C1 segment of cervical spinal cord (tissue), 14 donors: Measurements from ENCODE around the gene MOV10L1.

Experiments used
- DNase-seq, 14 donors: peaks; one replicate each; lab custom pipeline; 2025; lab: John Stamatoyannopoulos, UW

The MOV10L1 gene

DNA sequence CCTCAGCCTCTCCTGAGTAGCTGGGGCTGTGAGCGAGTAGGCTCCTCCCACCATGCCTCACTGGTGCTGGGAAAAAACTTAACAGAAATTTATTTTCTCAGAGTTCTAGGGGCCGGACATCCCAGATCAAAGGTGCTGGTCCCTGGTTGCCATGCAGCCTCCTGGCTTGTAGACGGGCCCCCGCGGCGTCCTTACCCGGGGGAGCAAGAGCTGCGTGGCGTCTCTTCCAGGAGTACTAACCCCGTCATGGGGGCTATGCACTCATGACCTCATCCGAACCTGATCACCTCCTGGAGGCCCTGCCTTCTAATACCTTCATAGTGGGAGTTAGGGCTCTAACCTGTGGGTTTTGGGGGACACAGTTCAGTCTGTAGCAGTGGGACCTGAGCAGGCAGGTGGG, 98.5 kb downstream of the MOV10L1 start:
- no peak for DNase-seq

DNA sequence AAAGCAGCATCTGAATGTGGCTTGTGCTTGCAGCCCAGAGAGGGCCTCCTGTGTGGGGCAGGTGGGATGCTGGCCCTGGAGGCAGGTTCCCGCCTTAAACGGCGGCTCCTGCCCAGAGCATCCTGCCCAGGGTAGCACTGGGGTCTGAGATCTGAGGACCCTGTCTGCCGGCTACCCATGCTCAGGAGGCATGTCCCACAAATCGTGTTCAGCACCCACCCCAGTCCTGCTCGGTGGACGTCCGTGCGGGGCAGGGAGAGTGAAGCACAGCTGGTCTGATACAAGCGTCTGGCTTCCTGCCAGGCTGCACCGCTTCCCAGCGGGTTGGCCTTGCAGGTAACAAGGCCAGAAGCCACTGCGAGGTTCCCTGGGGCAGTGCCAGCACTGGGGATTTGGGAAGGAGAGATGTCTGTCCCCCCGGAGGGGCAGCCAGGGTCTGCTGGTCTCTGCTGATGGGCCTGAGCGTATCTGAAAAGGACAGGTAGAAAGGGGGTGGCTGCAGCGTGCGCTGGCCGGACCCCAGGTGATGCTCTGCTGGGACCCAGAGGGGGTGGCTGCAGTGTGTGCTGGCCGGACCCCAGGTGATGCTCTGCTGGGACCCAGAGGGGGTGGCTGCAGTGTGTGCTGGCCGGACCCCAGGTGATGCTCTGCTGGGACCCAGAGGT, 99.5 kb downstream of the MOV10L1 start:
- DNase-seq, result no peak

DNA sequence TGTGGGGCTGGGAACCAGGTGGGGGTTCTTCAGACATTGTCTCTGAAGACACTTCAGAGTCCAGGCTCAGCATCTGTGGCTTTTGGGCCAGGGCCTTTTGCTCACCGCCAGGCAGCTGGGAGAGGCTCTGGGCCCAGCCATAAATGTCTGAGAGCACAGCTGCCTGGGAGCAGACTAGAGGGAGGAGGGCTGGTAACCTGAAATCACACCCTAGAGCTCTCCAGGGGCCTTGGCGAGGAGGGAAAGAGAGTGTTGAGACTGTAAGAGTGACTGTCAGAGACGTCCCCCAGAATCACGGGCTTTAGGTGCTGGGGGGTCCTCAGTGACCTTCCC, 100.0 kb downstream of the MOV10L1 start:
- no peak for DNase-seq

DNA sequence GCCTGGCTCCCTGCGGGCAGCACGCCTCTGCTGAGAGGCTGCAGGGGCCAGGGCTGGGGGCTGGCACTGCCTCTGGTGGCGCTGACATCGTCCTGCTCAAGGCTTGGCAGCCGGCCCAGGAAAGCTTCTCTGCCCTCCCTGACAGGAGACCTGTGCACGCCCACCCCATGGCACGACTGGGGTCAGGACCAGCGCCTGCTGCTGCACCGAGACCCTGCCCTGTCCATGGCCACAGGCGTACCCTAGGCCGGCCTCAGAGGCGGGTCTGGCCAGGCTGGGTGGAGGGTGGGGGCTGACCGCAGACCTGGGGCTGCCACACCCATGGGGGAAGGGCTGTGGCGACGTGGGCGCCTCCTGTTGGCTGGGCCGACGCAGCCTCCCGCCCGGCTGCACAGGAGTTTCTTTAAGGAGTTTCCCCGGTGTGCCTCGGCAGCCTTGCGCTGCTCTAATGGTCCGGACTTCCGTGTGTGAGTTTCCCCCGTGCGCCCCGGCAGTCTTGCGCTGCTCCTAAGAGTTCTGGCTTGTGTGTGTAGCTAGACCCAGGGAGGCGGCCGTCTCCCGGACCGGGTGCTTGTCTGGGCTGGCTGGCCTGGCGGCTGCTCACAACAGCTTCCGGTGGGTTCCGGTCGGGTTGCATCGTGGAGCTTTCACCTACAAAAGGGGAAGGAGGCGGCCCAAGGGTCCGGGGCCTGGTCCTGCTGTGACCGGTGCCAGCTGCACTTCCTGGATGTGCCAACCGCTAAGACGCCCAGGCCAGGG, 100.6 kb downstream of the MOV10L1 start:
- peak in 7 of 14 donors; percentile 28 to 68 (median 52) for DNase-seq

DNA sequence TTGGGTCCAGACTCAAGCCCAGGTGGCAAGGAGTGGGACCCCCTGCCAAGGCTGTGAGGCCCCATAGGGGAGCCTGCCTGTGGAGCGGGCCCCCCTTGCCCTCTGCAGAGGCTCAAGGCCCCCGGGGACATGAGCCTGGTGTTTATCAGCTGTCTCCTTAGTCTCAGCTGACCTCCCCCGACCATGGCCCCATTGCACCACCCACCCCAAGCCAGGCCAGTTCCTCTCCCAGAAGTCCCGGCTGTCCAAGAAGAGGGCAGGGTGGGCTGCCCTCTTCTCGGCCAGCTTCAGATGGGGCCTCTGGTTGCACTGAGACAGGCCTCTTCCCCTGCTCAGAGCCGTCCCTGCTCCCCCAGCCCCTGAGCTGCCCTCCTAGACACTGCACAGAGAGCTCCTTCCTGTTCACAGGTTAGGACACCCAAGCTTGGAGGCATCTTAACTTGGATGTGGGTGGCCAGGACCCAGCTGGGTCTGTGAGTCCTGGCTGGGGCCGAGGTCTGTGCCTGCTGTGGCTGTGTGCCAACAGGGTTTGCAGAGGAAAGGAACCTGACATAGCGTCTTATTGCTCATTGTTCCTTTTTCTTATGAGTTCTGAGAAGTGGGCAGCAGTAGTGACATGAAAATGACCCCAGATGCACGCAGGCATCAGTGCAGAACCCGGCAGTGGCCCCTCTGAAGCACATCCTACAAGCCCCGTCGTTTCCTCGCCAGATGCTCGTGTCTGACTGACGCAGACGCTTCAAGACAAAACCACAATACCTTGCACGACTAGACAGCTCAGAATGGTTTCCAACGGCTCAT, 101.3 kb downstream of the MOV10L1 start:
- DNase-seq, result peak in 3 of 14 donors; percentile 16 to 38 (median 31)

DNA sequence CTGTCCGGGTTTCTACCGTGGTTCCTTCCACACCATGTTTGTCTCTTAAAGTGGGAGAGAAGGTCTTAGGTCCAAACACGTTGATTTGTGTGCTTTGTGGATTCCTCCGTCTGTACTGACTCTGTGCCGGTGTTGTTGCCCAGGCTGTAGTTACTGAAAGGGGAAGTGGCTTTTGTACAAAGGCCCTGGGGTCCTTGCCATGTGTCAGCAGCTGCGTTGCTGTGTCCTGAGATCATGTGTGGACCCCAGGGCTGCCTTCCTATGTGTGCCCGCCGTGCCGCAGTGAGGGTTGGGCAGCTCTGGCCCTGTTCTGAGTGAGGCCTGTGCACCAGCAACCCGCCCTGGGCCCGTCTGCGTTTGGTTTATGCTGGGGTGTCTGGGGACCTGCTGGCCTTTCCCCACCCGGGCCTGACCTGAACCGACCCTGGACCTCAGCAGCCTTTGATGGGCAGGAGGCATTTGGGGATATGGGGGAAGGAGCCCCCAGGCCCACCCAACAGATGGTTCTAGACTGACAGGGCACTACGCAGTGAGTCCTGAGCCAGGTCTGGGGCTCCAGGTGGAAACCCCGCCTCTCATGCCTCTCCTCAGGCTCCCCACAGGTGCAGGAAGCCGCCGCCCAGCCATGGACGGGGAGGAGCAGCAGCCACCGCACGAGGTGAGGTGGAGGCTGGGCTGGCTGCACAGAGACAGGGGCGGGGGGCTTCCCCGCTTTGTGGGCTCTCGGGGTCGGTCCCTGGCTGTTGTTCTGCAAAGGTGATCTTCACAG, 102.8 kb downstream of the MOV10L1 start:
- no peak for DNase-seq

DNA sequence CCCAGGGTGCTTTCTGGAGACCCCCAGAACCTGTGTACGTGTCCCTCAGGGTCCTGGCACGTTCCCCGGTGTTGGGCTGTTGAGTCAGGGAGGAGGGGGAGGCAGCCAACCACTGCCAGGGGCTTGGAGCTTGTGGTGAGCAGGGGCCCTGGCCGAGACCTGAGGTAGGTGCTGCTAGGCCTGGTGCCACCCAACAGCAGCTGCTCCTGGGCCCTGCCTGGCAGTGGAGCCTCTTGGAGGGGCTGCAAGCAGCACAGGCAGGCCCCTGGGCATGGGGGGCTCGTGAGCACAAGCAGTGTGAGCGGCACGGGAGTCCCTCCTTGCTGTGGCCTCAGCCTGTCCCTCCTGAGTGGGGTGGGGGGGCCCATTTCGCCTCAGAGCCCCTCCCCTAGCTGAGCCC, 103.8 kb downstream of the MOV10L1 start:
- DNase-seq, result no peak

DNA sequence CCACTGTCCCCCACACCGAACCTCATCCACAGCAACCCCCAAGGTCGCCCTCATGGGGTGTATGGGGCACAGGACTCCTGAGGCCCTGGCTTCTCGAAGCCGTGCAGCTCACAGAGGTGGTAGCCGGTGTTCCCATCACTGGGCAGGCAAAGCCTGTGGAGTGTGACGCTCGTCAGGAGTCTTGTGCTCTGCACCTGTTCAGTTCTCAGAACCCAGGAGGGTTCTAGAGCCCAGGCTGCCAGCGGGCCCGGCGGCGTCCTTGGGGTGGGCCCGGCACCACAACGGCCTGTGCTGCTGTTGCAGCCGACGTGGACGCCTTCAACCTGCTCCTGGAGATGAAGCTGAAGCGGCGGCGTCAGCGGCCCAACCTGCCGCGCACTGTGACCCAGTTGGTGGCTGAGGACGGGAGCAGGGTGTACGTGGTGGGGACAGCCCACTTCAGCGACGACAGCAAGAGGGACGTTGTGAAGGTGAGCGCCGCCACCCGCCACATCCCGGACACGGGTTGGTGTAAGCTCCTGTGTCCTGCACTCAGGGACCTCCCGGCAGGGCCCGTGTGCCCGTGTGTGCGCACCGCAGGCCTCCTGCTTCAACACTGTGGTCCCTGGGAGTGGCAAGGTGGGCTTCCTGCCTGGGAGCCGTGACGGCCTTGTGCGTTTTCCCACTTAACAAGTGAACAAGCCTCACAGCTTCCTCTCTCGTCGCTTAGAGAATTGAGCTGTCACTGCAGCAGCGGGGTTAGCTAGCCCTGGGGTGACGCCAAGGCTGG, 104.4 kb downstream of the MOV10L1 start:
- no peak for DNase-seq

DNA sequence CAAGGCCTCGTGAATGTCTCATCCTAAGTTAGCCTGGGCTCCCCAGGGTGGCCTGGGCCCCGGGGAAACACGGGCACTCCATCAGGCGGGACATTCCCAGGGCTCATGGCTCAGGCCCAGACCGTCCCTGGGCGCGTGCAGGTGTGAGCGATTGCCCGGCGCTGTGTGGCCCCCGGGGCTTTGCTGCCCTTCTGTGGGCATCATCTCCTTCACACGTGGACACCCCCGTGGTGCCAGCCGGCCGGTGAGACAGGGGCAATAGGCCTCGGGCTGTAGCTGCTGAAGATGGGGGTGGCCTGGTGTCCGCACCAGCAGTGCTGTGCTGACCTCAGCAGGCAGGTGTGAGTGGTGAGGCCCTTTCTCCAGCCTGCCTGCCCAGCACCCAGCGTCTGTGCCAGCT, 106.5 kb downstream of the MOV10L1 start:
- no peak for DNase-seq

DNA sequence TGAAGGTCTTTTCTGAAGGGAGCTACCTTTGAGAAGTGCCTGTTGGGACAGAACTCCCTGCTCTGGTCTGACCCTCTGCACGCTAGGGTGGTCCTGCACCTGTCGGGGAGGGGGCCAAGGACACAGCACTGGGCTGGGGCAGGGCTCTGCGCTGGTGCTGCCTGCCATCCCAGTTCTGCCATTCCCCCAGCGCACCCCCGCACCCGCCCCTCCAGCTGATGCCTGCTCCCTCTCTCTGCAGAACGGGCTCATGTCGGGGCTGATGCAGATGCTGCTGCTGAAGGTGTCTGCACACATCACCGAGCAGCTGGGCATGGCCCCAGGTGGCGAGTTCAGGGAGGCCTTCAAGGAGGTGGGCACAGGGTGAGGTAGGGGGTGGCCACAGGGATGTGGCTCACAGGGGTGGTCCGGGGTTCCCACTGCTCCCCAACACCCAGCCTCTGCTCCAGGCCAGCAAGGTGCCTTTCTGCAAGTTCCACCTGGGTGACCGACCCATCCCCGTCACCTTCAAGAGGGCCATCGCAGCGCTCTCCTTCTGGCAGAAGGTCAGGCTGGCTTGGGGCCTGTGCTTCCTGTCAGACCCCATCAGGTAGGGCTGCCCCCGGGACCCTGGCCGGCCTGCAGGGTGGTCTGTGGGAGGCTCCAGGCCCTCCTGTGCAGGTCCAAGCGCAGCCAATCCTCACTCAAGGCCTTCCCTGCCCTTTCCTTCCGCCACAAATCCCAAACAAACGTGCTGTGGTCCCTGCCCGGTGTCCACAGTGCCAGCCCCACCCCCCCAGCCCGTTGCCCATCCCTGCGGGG, 107.4 kb downstream of the MOV10L1 start:
- DNase-seq, result no peak

DNA sequence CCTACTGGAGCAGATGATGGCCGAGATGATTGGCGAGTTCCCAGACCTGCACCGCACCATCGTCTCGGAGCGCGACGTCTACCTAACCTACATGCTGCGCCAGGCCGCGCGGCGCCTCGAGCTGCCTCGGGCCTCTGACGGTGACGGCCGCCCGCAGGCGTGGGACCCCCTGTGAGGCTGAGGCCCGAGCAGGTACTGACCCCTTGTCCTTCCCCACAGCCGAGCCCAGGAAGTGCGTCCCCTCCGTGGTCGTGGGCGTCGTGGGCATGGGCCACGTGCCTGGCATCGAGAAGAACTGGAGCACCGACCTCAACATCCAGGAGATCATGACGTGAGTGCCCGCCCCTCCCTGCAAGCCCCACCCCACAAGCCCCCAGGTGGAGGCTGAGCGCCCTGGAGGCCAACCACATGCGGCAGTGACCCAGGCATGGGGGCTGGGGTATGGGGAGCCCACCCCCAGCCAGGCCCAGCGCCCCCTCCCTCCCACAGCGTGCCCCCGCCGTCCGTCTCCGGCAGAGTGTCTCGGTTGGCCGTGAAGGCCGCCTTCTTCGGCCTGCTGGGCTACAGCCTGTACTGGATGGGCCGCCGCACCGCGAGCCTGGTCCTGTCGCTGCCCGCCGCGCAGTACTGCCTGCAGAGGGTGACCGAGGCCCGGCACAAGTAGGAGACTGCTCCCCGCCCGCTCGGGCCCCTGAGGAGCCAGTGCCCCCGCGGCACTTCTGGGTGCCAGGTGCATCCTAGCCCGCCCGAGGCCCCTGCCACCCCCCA, 108.2 kb downstream of the MOV10L1 start:
- DNase-seq, result no peak

DNA sequence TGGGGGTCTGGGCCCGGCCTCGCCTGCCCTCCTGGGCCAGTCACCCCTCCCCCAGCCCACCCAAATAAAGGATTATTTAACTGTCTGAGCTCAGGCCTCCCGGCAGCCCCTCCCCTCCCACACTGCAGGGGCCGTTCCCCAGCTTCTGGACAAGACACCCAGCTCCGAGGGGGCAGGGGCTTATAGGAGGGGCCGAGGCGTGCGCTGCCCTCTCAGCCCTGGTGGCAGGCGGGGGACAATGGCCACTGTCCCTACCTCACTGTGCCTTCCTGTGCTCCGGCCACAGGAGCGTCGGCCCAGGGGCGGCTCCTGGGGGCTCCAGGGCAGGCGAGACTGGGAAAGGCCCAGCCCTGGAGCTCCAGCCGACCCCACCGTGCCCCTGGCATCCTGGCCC, 108.8 kb downstream of the MOV10L1 start:
- DNase-seq, result no peak

DNA sequence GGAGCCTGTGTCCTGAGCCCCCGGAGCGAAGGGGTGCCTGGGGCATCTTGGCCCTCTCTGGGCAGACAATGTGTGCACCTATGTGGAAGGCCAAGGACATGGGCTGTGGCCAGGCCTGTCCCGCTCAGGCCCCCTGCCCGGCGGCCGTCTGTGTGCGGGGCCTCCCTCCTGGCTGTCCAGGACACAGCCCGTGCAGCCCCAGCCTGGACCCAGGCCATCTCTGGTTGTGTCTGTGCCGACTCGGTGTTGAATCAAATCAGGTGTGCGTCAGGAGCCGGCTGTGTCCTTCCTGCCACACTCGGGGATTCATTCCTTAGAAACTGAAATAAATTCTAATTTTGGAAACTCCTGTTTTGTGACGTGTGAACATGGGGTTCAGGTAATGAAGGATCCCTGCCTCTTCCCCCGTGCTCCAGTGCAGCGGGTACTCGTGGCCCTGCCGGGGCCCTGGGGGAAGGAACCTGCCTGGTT, 109.5 kb downstream of the MOV10L1 start:
- peak in 1 of 14 donors; percentile 89 for DNase-seq

DNA sequence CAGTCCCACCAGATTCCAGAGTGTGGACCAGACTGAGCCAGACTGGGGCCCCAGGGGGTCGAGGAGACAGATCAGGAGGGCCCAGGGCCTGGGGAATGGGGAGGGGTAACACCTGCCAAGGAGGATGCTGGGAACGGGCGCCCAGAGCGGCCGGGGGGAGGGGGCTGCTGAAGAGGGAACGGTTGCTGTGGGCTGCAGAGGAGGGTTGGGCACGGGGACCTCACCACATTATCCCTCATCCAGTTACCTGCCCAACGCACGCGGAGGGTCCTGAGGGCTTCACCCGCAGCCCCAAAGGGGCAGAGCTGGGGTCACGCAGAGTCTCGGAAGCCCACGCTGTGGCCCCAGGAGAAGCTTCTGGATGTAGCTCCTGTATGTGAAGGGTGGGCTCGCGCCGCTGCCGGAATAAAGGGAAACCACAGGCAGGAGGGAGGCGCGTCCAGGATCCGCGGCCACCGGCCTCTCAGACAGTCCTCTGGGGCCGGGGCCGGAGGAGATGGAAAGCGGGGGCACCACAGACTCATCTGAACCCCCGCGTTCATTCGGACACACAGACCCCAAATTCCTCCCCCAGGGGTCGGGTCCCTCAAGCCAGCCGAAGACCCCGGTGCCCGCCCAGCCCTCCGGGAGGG, 110.1 kb downstream of the MOV10L1 start:
- DNase-seq, result no peak

DNA sequence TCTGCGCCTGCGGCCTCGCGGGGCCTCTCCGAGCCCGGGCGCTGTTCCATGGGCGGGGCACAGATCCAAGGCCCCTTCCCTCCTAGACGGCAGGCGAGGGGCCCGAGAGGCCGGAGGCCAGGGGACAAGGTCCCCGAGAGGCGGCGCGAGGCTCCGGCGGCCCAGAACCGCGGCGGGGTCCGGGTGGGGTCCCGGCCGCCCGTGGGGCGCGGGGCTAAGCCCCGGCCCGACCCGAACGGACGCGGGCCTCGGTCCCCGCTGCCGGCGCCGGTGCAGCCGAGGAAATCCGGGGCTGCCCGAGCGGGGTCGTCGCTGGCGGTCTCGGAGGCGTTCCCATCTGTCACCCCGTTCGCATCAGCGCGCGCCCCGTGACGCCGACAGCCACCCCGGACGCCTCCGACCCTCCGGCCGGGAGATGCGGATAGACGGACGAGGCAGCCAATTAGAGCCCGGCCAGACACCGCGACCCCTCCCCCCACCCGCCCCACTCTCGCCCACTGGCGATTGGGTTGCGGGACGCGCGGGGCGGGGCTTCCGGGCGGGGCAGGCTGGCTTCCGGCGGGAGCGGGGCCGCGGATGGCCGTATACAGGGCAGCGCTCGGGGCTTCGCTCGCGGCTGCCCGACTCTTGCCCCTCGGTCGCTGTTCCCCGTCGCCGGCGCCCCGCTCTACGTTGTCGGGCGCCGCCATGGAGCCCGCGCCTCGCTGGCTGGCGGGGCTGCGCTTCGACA, 110.8 kb downstream of the MOV10L1 start, which contains the start of gene SELENOO:
TSS of gene SELENOO (plus strand) at position 551 of the 730 bp plus-strand sequence. CDS start at position 577, 26 bp downstream.
- DNase-seq, result peak; percentile 33 to 95 (median 88)

DNA sequence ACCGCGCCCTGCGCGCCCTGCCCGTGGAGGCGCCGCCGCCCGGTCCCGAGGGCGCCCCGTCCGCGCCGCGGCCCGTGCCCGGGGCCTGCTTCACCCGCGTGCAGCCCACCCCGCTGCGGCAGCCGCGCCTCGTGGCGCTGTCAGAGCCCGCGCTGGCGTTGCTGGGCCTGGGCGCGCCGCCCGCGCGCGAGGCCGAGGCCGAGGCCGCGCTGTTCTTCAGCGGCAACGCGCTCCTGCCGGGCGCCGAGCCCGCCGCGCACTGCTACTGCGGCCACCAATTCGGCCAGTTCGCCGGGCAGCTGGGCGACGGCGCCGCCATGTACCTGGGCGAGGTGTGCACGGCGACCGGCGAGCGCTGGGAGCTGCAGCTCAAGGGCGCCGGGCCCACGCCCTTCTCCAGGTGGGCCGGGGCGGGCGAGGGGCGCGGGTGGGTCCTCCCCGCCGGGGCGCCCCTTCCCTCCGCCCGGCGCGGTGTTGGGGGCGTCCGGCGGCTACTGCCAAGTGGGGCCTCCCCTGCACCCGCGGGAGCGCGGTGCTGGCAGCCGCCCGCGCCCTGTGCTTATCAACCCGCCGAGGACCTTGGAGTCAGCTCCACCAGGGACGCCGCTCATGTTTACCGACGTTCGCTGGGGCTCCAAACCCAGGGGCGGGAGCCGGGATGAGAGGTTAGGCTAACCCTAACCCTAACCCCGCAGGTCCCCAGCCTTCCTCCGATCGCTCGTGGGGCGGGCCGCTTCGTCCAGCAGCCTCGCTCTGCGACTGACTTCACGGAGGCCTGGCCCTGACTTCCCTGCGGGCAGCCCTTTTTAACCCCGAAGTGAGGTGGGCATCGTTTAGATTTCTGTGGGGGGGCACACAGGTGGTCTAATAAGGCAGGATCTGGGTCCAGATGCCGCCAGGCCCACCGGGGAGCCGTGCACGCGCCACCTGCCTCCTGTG, 111.7 kb downstream of the MOV10L1 start:
- DNase-seq, result peak in 1 of 14 donors; percentile 73
